Inflammatory macrophage treated with lipopolysaccharide for 4 hours (primary cell): ENCODE results near the gene DCXR.
A peak's percentile ranks its signal among the peaks of the same experiment; 100 is the strongest.

Experiments
- DNase-seq: peaks from one replicate; pipeline ENCODE4 v3.0.0-alpha.2; 2020

Gene DCXR

GRCh38 chr17:82036634-82037091 lies 834 bp downstream of the DCXR start:
- no peak for DNase-seq

- no peak for DNase-seq
These were observed 1.4 kb downstream of the DCXR start for GRCh38 chr17:82035956-82036633.

GRCh38 chr17:82035488-82035887 lies 2.0 kb downstream of the DCXR start:
- DNase-seq: no peak

GRCh38 chr17:82034371-82035011 lies 3.0 kb downstream of the DCXR start:
- DNase-seq: no peak

GRCh38 chr17:82033359-82034085 lies 4.0 kb downstream of the DCXR start:
- DNase-seq: no peak

GRCh38 chr17:82031885-82032627 lies 5.4 kb downstream of the DCXR start:
- no peak for DNase-seq

- DNase-seq: peak; percentile 13
These were observed 6.1 kb downstream of the DCXR start, which contains the start of gene RAC3 for GRCh38 chr17:82031303-82031884. Gene RAC3 (plus strand): TSS chr17:82031678. CDS start chr17:82031762, 84 bp downstream.

GRCh38 chr17:82030470-82031302 lies 6.8 kb downstream of the DCXR start:
- peak; percentile 80 for DNase-seq

- DNase-seq: no peak
These were observed 7.5 kb downstream of the DCXR start for GRCh38 chr17:82029990-82030469.

GRCh38 chr17:82029391-82029790 lies 8.1 kb downstream of the DCXR start:
- DNase-seq: no peak

- no peak for DNase-seq
These were observed 8.5 kb downstream of the DCXR start for GRCh38 chr17:82028966-82029365.

GRCh38 chr17:82028246-82028645 lies 9.3 kb downstream of the DCXR start:
- no peak for DNase-seq

- DNase-seq: no peak
These were observed 11.9 kb downstream of the DCXR start for GRCh38 chr17:82025401-82026107.

GRCh38 chr17:82024859-82025258 lies 12.6 kb downstream of the DCXR start:
- DNase-seq: no peak

GRCh38 chr17:82023447-82024241 lies 13.9 kb downstream of the DCXR start:
- peak; percentile 19 for DNase-seq

- peak; percentile 100 for DNase-seq
These were observed 14.5 kb downstream of the DCXR start, which contains the start of gene LRRC45 for GRCh38 chr17:82022981-82023446. Gene LRRC45 (plus strand): TSS chr17:82023305. CDS start chr17:82023644, 339 bp downstream.

- DNase-seq: no peak
These were observed 15.1 kb downstream of the DCXR start, which contains the start of gene CENPX for GRCh38 chr17:82022310-82022980. Gene CENPX (minus strand): TSS chr17:82022878. CDS start chr17:82022861, 17 bp downstream.

- DNase-seq: no peak
These were observed 15.6 kb downstream of the DCXR start for GRCh38 chr17:82021900-82022309.
